ENCODE results near the gene CEP85. TPM values are rescaled to one million over a fixed set of nuclear protein-coding genes. Genes with fewer than 3 reads are reported as not detected.

CEP85 gene
- total and polyA plus RNA-seq, 9 of the 15 experiments (the other 6 are each of a cell fraction or from before 2014, with no cell fraction given) = 42.1 to 140 (median 92.6) TPM

GRCh38 chr1:26278303-26278702, 44.3 kb downstream of the CEP85 start:
- no peak for FAIRE-seq
- in situ Hi-C loops (cut with MboI) = loop anchor here (5.0 kb wide), 1 partner anchor 114 kb away; no protein-coding TSS in a partner anchor
- no peak overlapping the region for H3K4me2 ChIP-seq (ENCODE audit: insufficient read depth, low read length)

More at GRCh38 chr1:26278303-26278702, 44.3 kb downstream of the CEP85 start:
- Histone ChIP-seq H4K20me1 (replicated peaks; ENCODE audit: control insufficient read depth, insufficient read depth, low read length) (peaks cover 4% of the 10 kb centered on the region; the same call in 1 of the 2 replicates), H3K9me1 (ENCODE audit: control insufficient read depth, insufficient read depth, low read length) (peaks cover 5% of the 10 kb centered on the region), H3K9ac (ENCODE audit: insufficient read depth in 1 of 2, low read depth in 2 of 2, low read length in 2 of 2) (peak overlapping the region in 1 of 2 experiments; percentile 38; a peak in 2 of 4 replicates), H3K36me3 (ENCODE audit: control insufficient read depth, insufficient read depth, low read length) (peaks cover 84% of the 10 kb centered on the region), H3K79me2 (ENCODE audit: control insufficient read depth, insufficient read depth, low read length) (peaks cover 24% of the 10 kb centered on the region; the same call in 2 of the 3 replicates), H3K27ac (ENCODE audit: extremely low read depth, low read depth, low read length) (peak overlapping the region; percentile 81; the same call in 2 of the 3 replicates), H3K4me3 (no peak overlapping the region), H2AFZ (ENCODE audit: low read depth, low read length) (no peak overlapping the region), H3K9me3 (replicated peaks; ENCODE audit: control insufficient read depth, insufficient read depth, low read depth, low read length) (no peaks in the 10 kb centered on the region), H3K4me1 (replicated peaks in 1 of 2; ENCODE audit: control insufficient read depth in 2 of 2, insufficient read depth in 2 of 2, low read length in 2 of 2) (peaks cover 67 to 75% of the 10 kb centered on the region in 2 experiments), H3K27me3 (ENCODE audit: control insufficient read depth in 2 of 2, insufficient read depth in 2 of 2, low read length in 2 of 2) (no peaks in the 10 kb centered on the region)
- DNase-seq (ENCODE audit: extremely low read depth in 1 of 4, low spot score in 3 of 4) (peak in 1 of 4 experiments; percentile 20), ATAC-seq (no peak)
- no TSS peak for BruUV-seq (replicated peaks)
- intact Hi-C loops (cut with micrococcal nuclease) = no loop called here
- CTCF ChIA-PET (ENCODE audit: low intra/inter-chr PET ratio) = interaction anchor here (0.6 to 1.6 kb wide), 2 partner anchors 37 to 43 kb away, joined by 3 to 6 read pairs; no protein-coding TSS in a partner anchor
- TF ChIP-seq, protein P1, sequence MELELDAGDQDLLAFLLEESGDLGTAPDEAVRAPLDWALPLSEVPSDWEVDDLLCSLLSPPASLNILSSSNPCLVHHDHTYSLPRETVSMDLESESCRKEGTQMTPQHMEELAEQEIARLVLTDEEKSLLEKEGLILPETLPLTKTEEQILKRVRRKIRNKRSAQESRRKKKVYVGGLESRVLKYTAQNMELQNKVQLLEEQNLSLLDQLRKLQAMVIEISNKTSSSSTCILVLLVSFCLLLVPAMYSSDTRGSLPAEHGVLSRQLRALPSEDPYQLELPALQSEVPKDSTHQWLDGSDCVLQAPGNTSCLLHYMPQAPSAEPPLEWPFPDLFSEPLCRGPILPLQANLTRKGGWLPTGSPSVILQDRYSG (tag; conservative IDR thresholded peaks at IDR 0.05; ENCODE audit: low read depth) = no peak
- TF ChIP-seq POLR2AphosphoS5 (IDR thresholded peaks at IDR 0.05; ENCODE audit: control insufficient read depth, insufficient read depth, low read depth, low read length) = 0 out of 2 replicates have a peak, but pooled peaks have one; percentile 4
- POLR2A ChIA-PET = interaction anchor here (0.7 to 3.6 kb wide), 5 partner anchors 11 to 139 kb away, joined by 3 to 10 read pairs (median 5); no protein-coding TSS in a partner anchor
- 60% methylated on average over 4 of the region's 4 CpGs for WGBS (ENCODE audit: insufficient coverage, low coverage, missing lambda C conversion rate)

Data from K562 (cell line).